ENCODE measurements around the gene DLG3. TPM values are rescaled to one million over a fixed set of nuclear protein-coding genes. Genes with fewer than 3 reads are reported as not detected.

DLG3 gene
- polyA plus RNA-seq, 1 donor (not counting 4 experiments of a cell fraction or from before 2014, with no cell fraction given) = 10.1 TPM

- TF ChIP-seq, protein P1, sequence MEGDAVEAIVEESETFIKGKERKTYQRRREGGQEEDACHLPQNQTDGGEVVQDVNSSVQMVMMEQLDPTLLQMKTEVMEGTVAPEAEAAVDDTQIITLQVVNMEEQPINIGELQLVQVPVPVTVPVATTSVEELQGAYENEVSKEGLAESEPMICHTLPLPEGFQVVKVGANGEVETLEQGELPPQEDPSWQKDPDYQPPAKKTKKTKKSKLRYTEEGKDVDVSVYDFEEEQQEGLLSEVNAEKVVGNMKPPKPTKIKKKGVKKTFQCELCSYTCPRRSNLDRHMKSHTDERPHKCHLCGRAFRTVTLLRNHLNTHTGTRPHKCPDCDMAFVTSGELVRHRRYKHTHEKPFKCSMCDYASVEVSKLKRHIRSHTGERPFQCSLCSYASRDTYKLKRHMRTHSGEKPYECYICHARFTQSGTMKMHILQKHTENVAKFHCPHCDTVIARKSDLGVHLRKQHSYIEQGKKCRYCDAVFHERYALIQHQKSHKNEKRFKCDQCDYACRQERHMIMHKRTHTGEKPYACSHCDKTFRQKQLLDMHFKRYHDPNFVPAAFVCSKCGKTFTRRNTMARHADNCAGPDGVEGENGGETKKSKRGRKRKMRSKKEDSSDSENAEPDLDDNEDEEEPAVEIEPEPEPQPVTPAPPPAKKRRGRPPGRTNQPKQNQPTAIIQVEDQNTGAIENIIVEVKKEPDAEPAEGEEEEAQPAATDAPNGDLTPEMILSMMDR (optimal IDR thresholded peaks at IDR 0.05 in 1 of 3, IDR thresholded peaks at IDR 0.05 in 1 of 3, conservative IDR thresholded peaks at IDR 0.05 in 1 of 3; ENCODE audit: extremely low read depth in 1 of 3, insufficient read depth in 2 of 3, low read length in 3 of 3) = no peak
- TF ChIP-seq EZH2 (IDR thresholded peaks at IDR 0.05; ENCODE audit: low read length) = no peak
- Histone ChIP-seq H3K9me3 (ENCODE audit: control insufficient read depth, low read depth, low read length) (no peaks in the 10 kb centered on the region), H3K9me1 (ENCODE audit: control insufficient read depth, extremely low read depth, insufficient read depth, low read length) (no peaks in the 10 kb centered on the region), H3K4me3 (ENCODE audit: control insufficient read depth in 2 of 3, extremely low read depth in 1 of 3, insufficient read depth in 2 of 3, low read depth in 1 of 3, low read length in 3 of 3) (peak overlapping the region; percentile 41 to 63 (median 62)), H3K36me3 (ENCODE audit: control insufficient read depth in 2 of 2, extremely low read depth in 1 of 2, insufficient read depth in 2 of 2, low read length in 2 of 2) (no peaks in the 10 kb centered on the region), H3K9ac (ENCODE audit: control insufficient read depth, extremely low read depth, insufficient read depth, low read length) (peak overlapping the region; percentile 58), H3K27me3 (ENCODE audit: control insufficient read depth, extremely low read depth, insufficient read depth, low read length) (no peaks in the 10 kb centered on the region), H3K27ac (ENCODE audit: control insufficient read depth, insufficient read depth, low read length) (no peak overlapping the region), H3K4me1 (ENCODE audit: control insufficient read depth, extremely low read depth, insufficient read depth, low read length) (peaks cover 14% of the 10 kb centered on the region), H3K79me2 (ENCODE audit: control insufficient read depth, insufficient read depth, low read length) (no peaks in the 10 kb centered on the region), H3K4me2 (ENCODE audit: control insufficient read depth, extremely low read depth, insufficient read depth, low read depth, low read length) (peak overlapping the region; percentile 75), H2AFZ (ENCODE audit: control insufficient read depth, low read length) (peak overlapping the region; percentile 33), H4K20me1 (ENCODE audit: control insufficient read depth, extremely low read depth, insufficient read depth, low read length) (no peaks in the 10 kb centered on the region)
- no peak for DNase-seq (ENCODE audit: low read depth, low spot score)
- FAIRE-seq = no peak
- dilution Hi-C loops (cut with MboI; ENCODE audit: extremely low pct_ligation_motif_present, low sequenced_read_pairs) = no loop called here
These were observed 10.9 kb downstream of the DLG3 start for GRCh38 chrX:70455366-70456202.

- peaks cover 14% of the 10 kb centered on the region for H3K4me1 ChIP-seq (ENCODE audit: control insufficient read depth, extremely low read depth, insufficient read depth, low read length)
- FAIRE-seq (no peak), DNase-seq (ENCODE audit: low read depth, low spot score) (no peak)
- no peak overlapping the region for H2AFZ ChIP-seq (ENCODE audit: control insufficient read depth, low read length)
- H4K20me1 ChIP-seq (ENCODE audit: control insufficient read depth, extremely low read depth, insufficient read depth, low read length) = no peaks in the 10 kb centered on the region
- no peaks in the 10 kb centered on the region for H3K9me3 ChIP-seq (ENCODE audit: control insufficient read depth, low read depth, low read length)
- no peak for TF ChIP-seq EZH2 (IDR thresholded peaks at IDR 0.05; ENCODE audit: low read length)
- TF ChIP-seq, protein P1 (optimal IDR thresholded peaks at IDR 0.05 in 1 of 3, IDR thresholded peaks at IDR 0.05 in 1 of 3, conservative IDR thresholded peaks at IDR 0.05 in 1 of 3; ENCODE audit: extremely low read depth in 1 of 3, insufficient read depth in 2 of 3, low read length in 3 of 3) = no peak
- no peak overlapping the region for H3K4me3 ChIP-seq (ENCODE audit: control insufficient read depth in 2 of 3, extremely low read depth in 1 of 3, insufficient read depth in 2 of 3, low read depth in 1 of 3, low read length in 3 of 3)
- dilution Hi-C loops (cut with MboI; ENCODE audit: extremely low pct_ligation_motif_present, low sequenced_read_pairs) = no loop called here
- H3K9me1 ChIP-seq (ENCODE audit: control insufficient read depth, extremely low read depth, insufficient read depth, low read length) = no peaks in the 10 kb centered on the region
- H3K9ac ChIP-seq (ENCODE audit: control insufficient read depth, extremely low read depth, insufficient read depth, low read length) = no peak overlapping the region
- H3K4me2 ChIP-seq (ENCODE audit: control insufficient read depth, extremely low read depth, insufficient read depth, low read depth, low read length) = peak overlapping the region; percentile 75
- H3K27ac ChIP-seq (ENCODE audit: control insufficient read depth, insufficient read depth, low read length) = no peak overlapping the region
- H3K27me3 ChIP-seq (ENCODE audit: control insufficient read depth, extremely low read depth, insufficient read depth, low read length) = no peaks in the 10 kb centered on the region
- H3K79me2 ChIP-seq (ENCODE audit: control insufficient read depth, insufficient read depth, low read length) = no peaks in the 10 kb centered on the region
- H3K36me3 ChIP-seq (ENCODE audit: control insufficient read depth in 2 of 2, extremely low read depth in 1 of 2, insufficient read depth in 2 of 2, low read length in 2 of 2) = no peaks in the 10 kb centered on the region
These were observed 11.6 kb downstream of the DLG3 start for GRCh38 chrX:70456256-70456655.

Measured in keratinocyte (primary cell).